Suprapubic skin (tissue), 4 donors: Measurements from ENCODE around the gene ZDHHC22. TPM values are rescaled to one million over a fixed set of nuclear protein-coding genes. Genes with fewer than 3 reads are reported as not detected.

Source experiments
- DNase-seq, 2 donors: peaks; one replicate each; pipeline ENCODE4 v3.0.0-alpha.2; 2019; ENCODE audit warnings: low spot score in 2 of 2
- H3K27ac ChIP-seq: fragments of 200-600 bp; sonication (generic); one replicate; pipeline ENCODE4 v1.5.1; 2019
- H3K27me3 ChIP-seq: fragments of 200-600 bp; sonication (generic); one replicate; pipeline ENCODE4 v1.5.1; 2019
- H3K36me3 ChIP-seq: fragments of 200-600 bp; sonication (generic); one replicate; pipeline ENCODE4 v1.5.1; 2019
- H3K4me1 ChIP-seq: fragments of 200-600 bp; sonication (generic); one replicate; pipeline ENCODE4 v1.5.1; 2019
- H3K4me3 ChIP-seq: fragments of 200-600 bp; sonication (generic); one replicate; pipeline ENCODE4 v1.5.1; 2019; ENCODE audit warnings: mild to moderate bottlenecking
- H3K9me3 ChIP-seq: fragments of 200-600 bp; sonication (generic); one replicate; pipeline ENCODE4 v1.5.1; 2019
- EP300 ChIP-seq: sonication (generic); formaldehyde crosslinking; IDR thresholded peaks from one replicate; pipeline ENCODE4 v1.6.1; 2017; ENCODE audit warnings: antibody characterized with exemption
- POLR2A ChIP-seq, 2 donors: fragments of 450-650 bp; IDR thresholded peaks; one replicate each; pipeline ENCODE4 v1.6.1; 2017; ENCODE audit warnings: antibody characterized with exemption in 2 of 2, mild to moderate bottlenecking in 2 of 2, moderate library complexity in 2 of 2
- POLR2AphosphoS5 ChIP-seq, 3 donors: sonication (generic); formaldehyde crosslinking; IDR thresholded peaks; one replicate each; pipeline ENCODE4 v1.6.1; 2017; ENCODE audit warnings: antibody characterized with exemption in 3 of 3
- WGBS: methylation state at CpG from one replicate; pipeline ENCODE4 v1.1.5; 2018; 5-methylcytosine and 5-hydroxymethylcytosine counted together
- total RNA-seq, 4 donors: library from RNA; depleted of rRNA; stranded (reverse); fragments of >200 nt; gene quantifications; one replicate each; pipeline ENCODE4 v1.1.0, GENCODE V29; 2016
- TF ChIP-seq, protein P1 (sequence below), 2 donors: fragments of 200-600 bp in 1 of 2; fragments of 450-650 bp in 1 of 2; sonication (generic) in 1 of 2; IDR thresholded peaks; one replicate each; pipeline ENCODE4 v1.5.1; 2016 to 2019; ENCODE audit warnings: antibody characterized with exemption in 2 of 2, mild to moderate bottlenecking in 1 of 2, moderate library complexity in 1 of 2

ZDHHC22 gene
- total RNA-seq, 4 donors from 2014 or later, result not detected

GRCh38 chr14:77082356-77082755 lies 59.2 kb downstream of the ZDHHC22 start:
- no peak overlapping the region for H3K27ac ChIP-seq

More at GRCh38 chr14:77082356-77082755, 59.2 kb downstream of the ZDHHC22 start:
- no peaks in the 10 kb centered on the region for H3K27me3 ChIP-seq
- H3K9me3 ChIP-seq, result peaks cover 5% of the 10 kb centered on the region
- TF ChIP-seq, protein P1, sequence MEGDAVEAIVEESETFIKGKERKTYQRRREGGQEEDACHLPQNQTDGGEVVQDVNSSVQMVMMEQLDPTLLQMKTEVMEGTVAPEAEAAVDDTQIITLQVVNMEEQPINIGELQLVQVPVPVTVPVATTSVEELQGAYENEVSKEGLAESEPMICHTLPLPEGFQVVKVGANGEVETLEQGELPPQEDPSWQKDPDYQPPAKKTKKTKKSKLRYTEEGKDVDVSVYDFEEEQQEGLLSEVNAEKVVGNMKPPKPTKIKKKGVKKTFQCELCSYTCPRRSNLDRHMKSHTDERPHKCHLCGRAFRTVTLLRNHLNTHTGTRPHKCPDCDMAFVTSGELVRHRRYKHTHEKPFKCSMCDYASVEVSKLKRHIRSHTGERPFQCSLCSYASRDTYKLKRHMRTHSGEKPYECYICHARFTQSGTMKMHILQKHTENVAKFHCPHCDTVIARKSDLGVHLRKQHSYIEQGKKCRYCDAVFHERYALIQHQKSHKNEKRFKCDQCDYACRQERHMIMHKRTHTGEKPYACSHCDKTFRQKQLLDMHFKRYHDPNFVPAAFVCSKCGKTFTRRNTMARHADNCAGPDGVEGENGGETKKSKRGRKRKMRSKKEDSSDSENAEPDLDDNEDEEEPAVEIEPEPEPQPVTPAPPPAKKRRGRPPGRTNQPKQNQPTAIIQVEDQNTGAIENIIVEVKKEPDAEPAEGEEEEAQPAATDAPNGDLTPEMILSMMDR (IDR thresholded peaks at IDR 0.05), result no peak
- TF ChIP-seq POLR2A (IDR thresholded peaks at IDR 0.05) (no peak), POLR2AphosphoS5 (IDR thresholded peaks at IDR 0.05) (no peak), EP300 (no peak)
- peaks cover 28% of the 10 kb centered on the region for H3K4me1 ChIP-seq
- H3K36me3 ChIP-seq, result no peaks in the 10 kb centered on the region
- WGBS, result 96% methylated on average over 3 of the region's 3 CpGs
- DNase-seq, result no peak
- no peak overlapping the region for H3K4me3 ChIP-seq

Other genes with a start within 250 kb of the ZDHHC22 start
- gene IRF2BPL, start 113.1 kb downstream of the ZDHHC22 start, total RNA-seq, result 10 to 100 TPM; 44.7 to 72.7 (median 65.6) TPM
- 10 to 100 TPM; 47.2 to 79.0 (median 53.9) TPM for gene CIPC, start 43.5 kb downstream of the ZDHHC22 start, total RNA-seq
- 10 to 100 TPM; 12.3 to 32.8 (median 19.9) TPM for gene TMEM63C, start 40.0 kb upstream of the ZDHHC22 start, total RNA-seq
- gene NGB, start 129.4 kb upstream of the ZDHHC22 start, total RNA-seq, result not detected
- gene POMT2, start 179.1 kb upstream of the ZDHHC22 start, total RNA-seq, result 10 to 100 TPM; 16.3 to 72.0 (median 19.4) TPM
- gene GSTZ1, start 179.2 kb upstream of the ZDHHC22 start, total RNA-seq, result 10 to 100 TPM; 26.1 to 41.1 (median 31.6) TPM
- 10 to 100 TPM in 1 of 4 donors, 1 to 10 TPM in 3; 5.3 to 11.2 (median 7.9) TPM for gene TMED8, start 235.3 kb upstream of the ZDHHC22 start, total RNA-seq
- gene SAMD15, start 235.6 kb upstream of the ZDHHC22 start, total RNA-seq, result under 1 TPM in 1 of 4 donors, not detected in 3; 0.93 TPM